ENCODE measurements around the gene SF3A2.

The SF3A2 gene

DNA sequence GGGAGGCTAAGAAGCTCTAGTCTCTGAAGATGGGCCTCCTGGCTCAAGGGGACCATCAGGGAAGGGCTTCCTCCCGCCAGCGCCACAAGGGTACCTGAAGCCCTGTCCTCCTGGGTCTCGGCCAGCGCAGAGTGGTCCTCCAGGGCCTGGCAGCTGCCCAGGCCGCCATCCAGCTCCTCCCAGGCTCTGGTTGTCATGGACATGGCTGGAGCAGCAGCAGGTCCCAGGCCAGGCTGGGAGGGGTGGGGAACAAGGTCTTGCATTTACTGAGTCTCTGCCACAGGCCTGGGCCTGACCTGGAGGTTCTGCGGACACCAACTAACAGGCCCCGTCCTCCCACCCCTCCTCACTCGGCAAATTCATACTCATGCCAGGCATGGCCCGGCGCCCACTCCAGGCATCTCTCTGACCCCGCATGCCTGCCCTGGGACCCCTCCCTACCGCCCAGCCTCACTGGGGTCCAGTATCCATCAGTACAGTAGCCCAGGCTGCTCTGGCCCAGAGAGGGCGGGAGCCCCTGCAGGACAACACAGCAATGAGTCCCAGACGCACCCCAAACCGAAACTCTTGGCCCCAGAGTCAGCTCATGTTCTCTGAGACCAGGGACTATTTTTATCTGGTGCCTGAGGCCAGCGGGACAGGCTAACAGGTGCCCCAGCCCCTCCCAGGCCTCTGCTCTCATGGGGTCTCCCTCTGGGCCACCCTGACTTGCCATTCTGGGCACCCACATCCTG lies 18.7 kb downstream of the SF3A2 start:
- no peak for DNase-seq

DNA sequence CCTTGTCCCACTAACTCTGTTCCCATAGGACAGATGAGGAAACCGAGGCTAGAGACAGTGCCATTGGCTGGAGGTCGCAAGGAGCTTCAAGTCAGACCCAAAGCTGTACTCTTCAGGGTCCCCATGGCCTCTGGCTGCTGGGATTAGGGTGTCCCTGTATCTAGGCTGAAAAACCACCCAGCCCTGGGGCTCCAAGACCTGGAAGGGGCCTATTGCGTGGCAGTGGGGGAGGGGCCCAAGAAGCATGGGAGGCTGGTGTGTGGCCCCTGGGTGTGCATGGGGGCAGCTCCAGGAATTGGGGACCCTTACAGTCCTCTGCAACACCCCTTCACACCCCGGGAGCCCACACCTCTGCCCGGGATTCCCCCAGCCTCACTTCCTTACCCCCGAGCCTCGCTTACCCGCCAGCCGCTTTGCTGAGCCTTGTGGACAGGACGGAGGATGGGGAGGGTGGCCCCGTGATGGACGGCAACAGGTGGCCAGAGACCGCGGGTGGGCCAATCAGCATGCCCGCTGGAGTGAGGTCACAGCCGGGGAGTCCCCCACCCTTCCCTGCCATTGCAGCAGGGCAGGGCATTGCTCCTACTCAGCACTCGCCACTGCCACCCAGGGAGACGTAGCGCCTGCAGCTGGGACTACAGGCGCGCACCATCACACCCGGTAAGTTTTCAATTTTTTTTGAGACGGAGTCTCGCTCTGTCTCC lies 19.5 kb downstream of the SF3A2 start, which contains the start of gene JSRP1:
JSRP1 (minus strand) TSS at position 436 of the 704 bp plus-strand sequence. CDS start 1,103 bp downstream, outside the sequence.
- DNase-seq, result no peak

DNA sequence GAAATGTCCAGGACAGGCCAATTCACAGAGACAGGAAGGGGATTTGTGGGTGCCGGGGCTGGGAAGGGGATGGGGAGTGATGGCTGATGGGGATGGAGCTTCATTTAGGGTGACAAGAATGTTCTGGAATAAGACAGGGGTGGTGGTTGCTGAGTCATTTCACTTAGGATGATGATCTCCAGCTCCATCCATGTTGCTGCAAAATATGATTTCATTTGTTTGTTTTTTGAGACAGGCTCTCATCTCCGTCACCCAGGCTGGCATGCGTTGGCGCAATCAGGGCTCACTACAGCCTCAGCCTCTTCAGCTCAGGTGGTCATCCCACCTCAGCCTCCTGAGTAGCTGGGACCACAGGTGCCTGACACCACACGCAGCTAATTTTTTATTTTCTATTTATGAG lies 22.7 kb downstream of the SF3A2 start:
- DNase-seq, result no peak

DNA sequence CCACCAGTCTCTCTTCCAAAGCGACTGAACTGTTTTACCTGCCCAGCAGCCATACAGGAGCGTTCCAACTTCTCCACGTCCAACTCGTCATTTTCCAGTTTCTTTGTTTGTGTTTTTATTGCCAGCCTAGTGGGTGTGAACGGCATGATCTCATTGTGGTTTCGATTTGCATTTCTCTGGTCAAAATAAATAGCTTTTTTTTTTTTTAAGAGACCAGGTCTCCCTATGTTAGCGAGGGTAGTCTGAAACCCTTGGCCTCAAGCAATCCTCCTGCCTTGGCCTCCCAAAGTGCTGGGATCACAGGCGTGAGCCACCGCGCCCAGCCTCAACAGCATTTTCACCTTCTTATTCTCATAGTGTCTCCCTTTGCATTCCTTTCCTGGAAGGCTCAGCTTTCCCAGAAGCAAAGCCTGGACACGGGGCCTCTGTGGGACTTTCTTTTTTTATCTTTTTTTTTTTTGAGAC lies 23.7 kb downstream of the SF3A2 start:
- DNase-seq, result no peak

DNA sequence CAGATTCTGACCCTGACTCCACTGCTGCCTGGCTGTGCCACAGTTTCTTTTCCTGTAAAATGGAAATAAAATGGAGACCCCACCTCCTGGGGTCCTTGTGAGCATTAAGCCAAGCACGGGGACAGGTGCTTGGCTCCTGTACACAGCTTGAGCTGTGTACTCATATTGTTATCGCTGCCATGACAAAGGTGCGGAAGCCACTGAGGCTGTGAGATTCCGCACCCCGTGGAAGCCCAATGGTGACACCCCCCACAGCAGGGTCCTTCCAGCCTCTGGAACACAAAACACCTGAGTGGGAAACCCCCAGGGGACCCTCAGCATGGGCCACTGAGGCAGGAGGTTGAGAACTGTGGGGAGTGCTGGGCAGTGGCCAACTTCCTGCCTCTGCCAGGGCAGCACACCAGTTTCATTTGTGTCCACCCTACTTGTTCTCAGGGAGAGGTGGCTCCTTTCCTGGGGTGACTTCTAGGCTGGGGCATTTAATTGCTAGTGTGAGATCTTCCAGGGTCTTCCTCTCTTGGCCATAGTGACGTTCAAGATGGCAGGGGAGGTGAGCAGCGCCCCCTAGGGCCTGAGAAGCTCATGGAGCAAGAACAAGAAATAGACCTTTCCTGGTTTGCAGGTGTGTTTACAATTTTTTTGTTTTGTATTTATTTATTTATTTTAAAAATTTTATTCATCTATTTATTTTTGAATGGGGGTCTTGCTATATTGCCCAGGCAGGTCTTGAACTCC lies 25.0 kb downstream of the SF3A2 start:
- DNase-seq, result peak; percentile 40 to 47

DNA sequence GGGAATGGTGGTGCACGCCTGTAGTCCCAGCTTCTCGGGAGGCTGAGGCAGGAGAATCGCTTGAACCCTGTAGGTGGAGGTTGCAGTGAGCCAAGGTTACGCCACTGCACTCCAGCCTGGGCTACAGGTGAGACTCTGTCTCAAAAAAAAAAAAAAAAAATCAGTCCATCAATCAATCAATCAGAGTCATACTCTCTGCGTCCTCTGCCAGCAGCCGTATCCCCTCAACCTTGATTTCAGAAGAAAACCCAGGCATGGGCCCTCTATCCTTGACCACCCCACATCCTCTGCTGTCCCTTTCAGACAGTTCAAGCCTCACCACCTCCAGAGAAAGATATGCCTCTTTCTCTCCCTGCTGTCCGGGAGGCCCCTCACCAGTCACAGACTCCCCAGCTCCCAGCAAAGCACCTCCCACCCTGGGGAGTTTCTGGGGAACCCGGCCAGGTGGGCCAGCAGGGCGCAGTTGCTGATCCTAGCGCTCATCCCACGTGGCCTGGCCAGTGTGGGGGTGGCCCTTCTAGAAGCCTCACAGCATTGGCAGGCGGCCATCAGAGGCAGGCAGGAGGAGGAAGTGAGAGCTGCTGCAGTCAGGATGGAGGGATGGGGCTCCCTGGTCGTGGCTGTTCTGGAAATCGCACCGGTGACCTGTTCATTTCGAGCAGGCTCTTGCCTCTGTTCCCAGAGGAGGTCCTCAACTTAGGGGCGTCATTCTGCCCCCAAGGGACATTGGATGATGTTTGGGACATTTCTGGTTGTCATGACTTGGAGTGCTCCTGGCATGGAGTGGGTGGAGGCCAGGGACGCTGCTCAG lies 29.8 kb downstream of the SF3A2 start:
- peak; percentile 65 to 87 for DNase-seq

DNA sequence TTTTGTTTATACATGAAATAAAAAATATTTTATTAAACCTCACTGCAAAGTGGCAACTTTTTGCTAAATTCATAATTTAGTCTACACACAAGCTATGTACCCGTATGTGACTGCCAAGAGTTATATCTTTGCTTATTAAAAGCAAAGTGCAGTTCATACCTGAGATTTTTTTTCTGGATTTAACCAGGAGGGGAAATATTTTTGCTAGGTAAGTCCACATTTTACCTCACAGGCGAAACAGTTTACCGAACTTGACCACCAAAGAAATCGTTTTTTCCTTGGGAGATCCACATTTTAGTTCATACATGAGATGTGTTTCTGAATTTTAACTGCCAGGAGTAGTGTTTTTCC lies 31.8 kb downstream of the SF3A2 start:
- DNase-seq, result no peak

DNA sequence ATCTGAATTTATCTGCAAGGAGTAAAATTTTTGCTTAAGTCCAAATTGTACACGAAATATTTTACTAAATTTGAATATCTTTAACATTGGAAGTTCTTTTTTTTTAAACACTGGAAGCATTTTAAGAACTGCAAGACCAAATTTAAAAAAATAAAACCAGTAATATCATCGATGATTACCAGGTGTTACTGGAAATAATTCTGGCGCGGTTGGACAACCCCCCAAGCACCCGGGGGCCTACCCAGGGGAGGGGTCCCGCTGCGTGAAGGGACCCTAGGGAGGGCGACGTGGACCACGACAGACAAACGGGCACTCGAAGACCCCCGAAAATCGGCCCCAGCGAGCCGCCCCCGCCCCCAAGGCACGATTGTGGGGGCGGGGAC lies 32.2 kb downstream of the SF3A2 start:
- no peak for DNase-seq

DNA sequence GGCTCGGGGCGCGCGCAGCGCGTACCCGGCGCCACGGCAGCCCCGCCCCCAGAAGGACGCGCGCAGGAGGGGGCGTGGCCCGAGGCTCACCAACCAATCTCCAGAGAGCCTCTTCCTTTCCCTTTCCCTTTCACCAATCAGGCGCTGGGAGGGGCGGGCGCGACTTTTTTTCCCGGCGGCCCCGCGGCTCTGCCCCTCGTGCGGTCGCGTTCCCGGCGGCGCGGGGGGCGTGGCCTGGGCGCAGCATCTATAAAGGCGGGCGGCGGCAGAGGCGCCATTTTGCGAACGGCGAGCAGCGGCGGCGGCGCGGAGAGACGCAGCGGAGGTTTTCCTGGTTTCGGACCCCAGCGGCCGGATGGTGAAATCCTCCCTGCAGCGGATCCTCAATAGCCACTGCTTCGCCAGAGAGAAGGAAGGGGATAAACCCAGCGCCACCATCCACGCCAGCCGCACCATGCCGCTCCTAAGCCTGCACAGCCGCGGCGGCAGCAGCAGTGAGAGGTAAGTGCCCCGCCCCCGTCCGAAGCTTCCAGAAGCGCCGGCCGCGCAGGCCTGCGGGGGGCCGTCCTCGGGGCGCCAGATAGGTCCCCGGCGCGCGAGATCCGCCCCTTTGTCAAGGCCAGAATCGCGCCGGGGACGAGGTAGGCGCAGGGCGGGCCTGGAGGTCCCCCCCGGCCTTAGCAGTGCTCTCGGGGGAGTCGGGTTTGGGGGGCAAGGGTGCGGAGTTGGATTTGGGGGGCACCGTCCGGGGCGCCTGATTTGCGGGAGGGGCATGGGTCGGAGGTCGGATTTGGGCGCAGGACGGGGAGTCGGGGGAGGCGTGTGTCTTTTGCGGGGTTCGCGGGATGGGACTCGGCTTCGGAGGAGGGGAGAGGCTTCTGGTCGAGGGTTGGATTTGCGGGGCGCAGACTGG lies 32.9 kb downstream of the SF3A2 start:
- peak; percentile 95 to 96 for DNase-seq

DNA sequence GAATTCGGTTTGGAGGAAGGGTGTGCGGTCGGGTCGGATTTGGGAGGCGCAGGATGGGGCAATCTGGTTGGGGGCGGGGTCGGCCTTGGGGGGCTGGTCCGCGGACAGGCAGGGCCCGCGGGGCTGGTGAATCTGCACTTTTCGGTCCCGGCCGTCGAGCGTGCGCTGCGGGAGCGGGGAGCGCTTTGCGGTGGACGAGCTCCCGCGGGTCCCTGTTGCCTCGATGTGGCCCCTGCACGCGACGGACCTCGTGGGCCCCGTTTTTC lies 33.5 kb downstream of the SF3A2 start:
- no peak for DNase-seq

DNA sequence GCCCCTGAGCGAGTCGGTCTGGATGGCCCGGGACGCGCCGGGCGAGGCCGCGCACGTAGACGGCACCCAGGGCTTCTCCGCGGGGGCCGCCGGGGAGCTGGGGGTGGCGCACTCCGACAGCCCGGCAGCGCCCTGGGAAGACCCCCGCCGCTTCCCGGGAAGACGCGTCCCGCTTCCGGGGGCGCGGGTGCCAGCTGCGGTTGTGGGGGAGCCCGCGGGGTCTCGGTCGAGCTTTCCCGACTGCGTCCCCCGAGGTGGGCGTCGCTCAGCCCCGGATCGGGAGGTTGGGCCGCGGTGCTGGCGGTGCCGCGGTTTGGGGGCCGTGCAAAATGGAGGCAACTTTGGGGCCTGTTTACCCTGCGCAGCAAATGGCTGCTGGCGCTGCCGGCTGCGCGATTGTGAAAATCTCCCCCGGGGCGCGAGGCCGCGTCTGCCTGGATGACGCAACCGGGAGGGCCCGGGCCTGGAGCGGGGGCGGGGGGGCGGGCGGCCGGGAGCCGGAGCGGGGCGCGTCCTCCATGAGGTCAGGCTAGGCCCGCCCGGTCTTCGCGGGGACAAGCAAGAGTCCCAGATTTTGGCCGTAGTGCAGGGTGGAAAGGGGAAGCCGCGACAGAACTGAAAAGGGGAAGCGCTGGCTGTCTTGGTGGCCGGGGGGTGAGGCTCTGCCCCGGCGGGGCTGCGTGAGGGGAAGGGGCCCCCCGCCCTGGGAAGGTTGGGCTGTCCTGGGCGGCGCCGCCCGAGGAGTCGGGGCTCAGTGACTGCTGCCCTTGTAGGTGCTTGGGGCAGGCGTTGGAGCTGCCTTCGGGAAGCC lies 34.0 kb downstream of the SF3A2 start:
- DNase-seq, result peak; percentile 88 to 91

DNA sequence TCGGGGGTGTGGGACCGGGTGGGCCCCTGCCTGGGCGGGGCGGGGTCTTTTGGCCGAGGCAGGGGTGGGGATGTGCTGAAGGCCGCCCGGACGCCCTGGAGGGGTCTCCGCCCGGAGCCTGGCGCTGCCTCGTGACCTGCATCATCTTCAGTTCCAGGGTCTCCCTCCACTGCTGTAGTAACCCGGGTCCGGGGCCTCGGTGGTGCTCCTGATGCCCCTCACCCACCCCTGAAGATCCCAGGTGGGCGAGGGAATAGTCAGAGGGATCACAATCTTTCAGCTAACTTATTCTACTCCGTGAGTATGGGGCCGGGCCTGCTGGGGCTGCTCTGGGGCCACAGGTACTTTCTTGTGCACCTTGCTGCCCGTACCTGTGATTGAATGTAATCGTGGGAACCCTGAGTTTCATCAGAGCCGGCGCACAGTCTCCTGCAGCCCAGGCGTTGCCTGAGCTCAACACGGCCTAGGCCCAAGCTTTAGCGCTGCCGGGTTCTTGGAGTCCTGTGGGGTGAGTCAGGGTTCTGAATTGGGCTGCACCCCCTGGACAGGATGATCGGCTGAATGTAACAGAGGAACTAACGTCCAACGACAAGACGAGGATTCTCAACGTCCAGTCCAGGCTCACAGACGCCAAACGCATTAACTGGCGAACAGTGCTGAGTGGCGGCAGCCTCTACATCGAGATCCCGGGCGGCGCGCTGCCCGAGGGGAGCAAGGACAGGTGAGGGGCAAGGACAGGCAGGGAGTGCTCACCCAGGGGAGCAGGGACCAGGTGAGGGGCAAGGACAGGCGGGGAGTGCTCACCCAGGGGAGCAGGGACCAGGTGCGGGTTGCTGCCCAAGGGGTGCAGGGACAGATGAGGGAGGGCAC lies 34.8 kb downstream of the SF3A2 start:
- DNase-seq, result no peak

DNA sequence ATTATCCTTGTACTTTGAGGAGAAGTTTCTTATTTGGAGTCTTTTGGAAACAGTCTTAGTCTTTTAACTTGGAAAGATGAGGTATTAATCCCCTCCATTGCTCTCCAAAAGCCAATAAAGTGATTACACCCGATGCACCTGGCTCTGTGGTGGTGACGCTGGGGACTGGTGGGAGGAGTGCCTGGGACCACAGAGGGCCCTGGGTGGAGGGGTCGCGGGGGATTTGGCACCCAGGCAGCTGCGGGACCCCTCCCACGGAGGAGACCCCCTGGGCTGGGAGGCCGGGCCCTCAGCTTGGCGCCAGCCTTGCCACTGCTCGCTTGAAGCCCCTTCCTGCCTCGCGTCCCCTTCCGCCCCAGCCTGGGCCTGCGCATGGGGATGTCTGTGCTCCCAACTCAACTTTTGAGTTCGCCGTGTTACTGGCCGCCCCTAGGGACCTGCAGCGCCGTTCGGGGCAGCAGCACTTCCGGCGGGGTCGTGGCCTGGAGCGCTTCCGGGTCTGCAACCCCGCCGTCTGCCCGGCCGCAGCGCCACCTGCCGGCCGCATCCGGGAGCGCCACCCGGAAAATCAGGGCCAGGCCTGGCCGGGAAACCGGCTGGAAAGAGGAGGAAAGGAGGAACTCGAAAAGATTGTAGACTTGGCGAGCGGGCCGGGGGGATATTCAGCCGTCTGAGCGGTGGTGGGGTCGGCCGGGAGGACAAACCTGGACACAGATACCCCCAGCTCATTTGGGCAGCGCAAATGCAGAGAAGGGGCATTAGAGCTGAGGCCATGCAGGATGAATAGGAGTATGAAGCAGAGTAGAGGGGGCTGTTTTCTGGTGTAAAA lies 36.9 kb downstream of the SF3A2 start:
- DNase-seq, result peak; percentile 87 to 88

DNA sequence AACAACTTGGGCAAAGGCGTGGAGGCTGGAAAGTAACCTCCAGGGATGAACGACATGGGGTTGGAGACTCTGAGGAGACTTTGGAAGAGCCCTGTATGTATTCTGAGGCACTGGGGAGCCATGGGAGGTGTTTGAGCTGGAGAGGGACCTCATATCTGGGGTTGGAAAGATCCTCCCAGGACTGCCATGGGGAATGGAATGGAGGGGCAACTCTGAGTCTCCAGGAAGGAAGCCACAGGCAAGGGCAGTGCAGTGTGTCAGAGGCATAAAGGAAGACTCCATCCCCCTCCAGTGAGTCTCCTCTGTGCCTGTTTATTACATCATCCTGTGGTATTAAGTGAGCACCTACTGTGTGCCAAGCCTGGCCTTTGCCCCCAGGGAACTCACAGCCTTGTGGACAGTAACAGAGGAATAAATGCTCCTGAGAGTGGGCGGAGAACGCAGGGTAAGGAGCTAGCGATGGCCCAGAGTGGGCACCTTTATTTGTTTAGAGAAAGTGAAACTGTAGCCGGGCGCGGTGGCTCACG lies 37.6 kb downstream of the SF3A2 start:
- no peak for DNase-seq

DNA sequence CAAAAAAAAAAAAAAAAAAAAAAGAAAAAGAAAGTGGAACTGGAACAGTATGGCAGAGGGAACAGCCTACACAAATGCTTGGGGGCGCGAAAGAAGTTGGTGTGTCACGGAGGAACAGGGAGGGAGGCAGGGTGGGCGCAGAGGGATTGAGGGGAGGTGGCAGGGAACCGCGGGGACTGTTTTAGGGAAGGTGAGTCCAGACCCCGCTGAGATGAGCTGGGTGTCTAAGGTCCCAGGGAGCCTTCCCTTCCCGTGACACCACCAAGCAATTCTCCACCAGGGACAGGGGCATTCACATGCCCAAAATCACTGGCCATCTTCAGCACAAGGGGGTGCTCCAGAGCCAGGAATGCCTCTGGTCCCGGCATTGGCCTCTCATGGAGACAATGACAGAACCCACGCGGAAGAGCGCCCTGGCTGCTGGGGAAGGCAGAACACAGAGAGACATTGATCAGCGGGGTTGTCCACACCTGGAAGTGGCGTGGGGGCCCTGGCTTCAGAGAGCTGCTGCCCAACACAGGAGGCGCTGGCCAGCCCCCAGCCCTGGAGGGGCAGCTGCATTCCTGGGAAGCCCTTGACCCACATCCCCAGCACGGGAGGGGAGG lies 38.4 kb downstream of the SF3A2 start:
- peak; percentile 66 to 78 for DNase-seq

DNA sequence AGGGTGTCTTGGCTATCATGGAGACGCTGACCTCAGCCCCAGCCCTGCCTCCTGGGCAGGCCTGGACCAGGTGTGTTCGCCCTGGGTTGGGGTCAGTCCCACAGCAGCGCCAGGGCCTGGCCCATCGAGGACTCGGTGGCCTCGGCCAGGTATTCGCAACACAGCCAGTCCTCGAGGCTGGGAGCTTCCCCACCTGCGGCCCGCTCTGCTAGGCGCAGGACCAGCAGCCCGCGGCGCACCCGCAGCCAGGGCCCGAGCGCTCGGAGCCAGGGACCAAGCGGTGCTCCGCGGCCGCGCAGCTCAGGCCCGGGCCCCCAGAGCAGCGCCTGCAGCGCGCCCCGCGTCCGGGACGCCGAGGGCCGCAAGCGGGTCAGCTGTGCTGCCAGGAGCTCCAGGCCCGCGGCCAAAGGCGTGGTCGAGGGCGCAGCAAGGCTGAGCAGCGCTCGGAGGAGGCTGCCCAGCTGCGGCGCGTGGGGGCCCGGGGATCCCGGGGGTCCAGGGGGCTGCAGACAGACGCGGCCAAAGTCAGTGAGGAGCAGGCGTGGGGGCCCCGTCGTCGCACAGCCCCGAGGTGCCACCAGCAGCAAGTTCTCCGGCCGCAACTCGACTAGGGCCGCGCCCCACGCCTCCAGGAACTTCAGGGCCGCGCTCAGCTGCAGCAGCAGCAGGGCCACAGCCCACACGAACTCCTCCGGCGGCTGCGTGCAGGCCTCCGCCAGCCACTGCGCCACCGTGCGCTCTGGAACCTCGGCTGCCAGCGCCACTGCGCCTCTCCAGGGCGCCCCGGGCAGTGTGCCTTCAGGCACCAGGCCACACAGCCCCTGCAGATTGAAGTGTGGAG lies 39.2 kb downstream of the SF3A2 start:
- no peak for DNase-seq

DNA sequence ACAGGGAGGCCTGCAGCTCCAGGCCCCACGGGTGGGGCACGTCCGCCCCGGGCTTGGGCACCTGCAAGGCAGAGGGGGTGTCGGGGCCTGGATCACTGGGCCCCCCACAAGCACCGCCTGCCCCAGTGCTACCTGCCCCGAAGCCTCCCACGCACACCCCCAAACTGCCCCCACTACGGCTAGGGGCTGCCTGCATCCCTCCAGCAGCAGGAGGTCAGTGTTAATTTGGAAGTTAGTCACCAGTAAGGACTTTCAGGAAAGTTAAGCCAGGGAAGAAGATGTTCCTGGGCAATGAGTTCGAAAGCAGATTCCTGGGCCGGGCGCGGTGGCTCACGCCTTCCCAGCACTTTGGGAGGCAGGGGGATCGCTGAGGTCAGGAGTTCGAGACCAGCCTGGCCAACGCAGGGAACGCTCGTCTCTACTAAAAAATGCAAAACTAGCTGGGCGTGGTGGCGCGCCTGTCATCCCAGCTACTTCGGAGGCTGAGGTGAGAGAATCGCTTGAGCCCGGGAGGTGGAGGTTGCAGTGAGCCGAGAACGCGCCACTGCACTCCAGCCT lies 39.9 kb downstream of the SF3A2 start:
- DNase-seq, result no peak

All from Kasumi-1 (cell line).